ENCODE data around the gene SLC25A52.
"Not testable (repeated sequence)": the region's sequence is repeated elsewhere in the genome, so short reads cannot be mapped to it uniquely, and the experiment has no call there.

The SLC25A52 gene, protein sequence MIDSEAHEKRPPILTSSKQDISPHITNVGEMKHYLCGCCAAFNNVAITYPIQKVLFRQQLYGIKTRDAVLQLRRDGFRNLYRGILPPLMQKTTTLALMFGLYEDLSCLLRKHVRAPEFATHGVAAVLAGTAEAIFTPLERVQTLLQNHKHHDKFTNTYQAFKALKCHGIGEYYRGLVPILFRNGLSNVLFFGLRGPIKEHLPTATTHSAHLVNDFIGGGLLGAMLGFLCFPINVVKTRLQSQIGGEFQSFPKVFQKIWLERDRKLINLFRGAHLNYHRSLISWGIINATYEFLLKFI
- 0 to 0.11 (median 0) reads per million in 3 experiments for total RNA-seq

DNA sequence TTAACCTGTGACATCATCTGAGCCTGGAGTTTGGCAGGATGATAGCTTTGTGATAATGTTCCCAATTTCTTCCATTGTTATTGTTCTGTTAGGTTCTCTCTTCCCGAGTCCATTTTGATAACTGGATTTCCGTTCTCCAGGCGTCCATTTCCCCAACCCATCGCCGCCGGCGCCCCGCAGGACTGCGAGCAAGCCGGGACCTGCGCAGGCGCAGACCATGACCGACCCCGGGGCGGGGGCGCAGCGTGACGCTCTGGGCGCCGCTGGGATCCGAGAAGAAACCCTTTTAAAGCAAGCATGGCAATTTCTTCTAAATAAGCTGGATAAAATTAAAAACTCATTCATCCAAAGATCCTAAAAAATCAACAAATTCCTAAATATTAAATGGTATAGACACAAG is at the start of gene SLC25A52:
Gene SLC25A52, minus strand, starts transcription at position 186 of the 400 bp plus-strand sequence. CDS start 219 bp downstream, outside the sequence.
- DNase-seq: no peak

DNA sequence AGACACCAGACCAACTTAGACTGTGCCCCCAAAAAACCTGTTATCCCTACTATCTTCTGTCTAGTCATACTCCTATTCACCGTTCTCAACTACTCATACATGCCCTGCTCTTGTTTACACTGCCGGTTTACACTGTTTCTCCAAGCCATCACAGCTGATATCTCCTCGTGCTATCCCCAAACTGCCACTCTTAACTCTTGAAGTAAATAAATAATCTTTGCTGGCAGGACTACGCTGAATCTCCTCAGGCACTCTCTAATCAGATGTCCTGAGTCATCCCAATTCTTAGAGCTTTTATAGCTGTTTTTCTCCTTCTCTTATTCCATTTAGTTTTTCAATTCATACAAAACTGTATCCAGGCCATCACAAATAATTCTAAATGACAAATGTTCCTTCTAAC is 48.4 kb upstream of the SLC25A52 start:
- DNase-seq: not testable (repeated sequence)

DNA sequence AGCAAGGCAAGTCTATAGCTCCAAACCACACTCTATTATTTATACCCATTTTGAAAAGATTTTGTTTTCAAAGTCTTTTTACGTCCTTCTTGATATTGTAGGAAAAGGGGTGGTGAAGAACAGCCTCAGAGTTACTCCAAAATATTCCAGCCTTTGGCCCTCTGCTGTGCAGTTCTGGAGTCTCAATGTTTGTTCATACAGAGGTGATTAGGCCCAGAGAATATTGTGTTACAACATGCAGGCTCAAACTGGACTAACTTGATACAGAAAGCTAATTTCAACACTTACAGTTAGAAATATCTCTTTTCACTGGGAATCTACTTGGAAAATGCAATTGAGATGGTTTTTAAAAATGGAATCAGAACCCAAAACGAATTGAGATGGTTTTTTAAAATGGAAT is 40.4 kb upstream of the SLC25A52 start:
- DNase-seq: no peak

DNA sequence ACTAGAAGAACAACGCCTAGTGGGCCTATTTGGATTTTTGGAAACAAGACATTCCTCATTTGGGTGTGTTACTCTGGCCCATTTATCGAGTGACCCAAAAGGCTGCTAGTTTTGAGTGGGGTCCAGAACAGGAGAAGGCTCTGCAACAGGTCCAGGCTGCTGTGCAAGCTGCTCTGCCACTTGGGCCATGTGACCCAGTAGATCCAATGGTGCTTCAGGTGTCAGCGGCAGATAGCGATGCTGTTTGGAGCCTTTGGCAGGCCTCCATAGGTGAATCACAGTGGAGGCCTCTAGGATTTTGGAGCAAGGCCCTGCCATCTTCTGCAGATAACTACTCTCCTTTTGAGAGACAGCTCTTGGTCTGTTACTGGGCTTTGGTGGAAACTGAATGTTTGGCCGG is 38.6 kb upstream of the SLC25A52 start:
- not testable (repeated sequence) for DNase-seq

DNA sequence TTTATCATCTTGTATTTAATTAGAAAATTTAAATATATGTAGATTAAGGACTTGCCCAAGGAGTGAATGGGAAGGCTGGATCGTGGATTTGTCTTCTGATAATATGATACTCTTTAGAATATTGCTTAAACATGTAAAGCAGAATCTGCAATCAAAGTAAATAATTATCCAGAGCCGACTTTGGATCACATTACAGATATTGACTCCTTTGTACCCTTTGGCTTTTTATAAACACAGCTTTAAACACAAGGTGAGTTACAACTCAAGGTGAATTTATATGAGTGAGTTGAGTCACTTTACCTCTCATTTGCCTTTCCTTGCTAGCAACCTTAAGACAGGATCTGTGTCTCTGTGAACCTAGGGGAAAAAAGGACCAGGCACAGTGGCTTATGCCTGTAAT is 37.7 kb upstream of the SLC25A52 start:
- no peak for DNase-seq

DNA sequence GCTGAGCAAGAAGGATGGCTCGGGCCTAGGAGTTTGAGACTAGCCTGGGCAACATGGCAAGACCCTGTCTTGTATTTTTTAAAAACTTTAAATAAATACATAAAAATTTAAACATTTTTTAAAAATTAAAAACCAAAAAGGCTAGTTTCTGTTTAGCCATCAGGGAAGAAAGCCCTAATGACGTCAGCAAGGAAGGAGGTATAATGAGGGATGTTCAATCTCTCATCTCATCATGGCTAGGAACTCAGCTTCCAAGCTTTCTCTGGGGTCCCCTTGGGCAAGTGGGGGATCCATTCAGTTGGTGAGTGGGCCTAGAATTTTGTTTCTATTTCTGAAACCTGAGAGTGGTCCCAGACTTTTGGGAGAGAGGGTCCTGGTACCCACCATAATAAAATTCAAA is 35.1 kb upstream of the SLC25A52 start:
- no peak for DNase-seq

DNA sequence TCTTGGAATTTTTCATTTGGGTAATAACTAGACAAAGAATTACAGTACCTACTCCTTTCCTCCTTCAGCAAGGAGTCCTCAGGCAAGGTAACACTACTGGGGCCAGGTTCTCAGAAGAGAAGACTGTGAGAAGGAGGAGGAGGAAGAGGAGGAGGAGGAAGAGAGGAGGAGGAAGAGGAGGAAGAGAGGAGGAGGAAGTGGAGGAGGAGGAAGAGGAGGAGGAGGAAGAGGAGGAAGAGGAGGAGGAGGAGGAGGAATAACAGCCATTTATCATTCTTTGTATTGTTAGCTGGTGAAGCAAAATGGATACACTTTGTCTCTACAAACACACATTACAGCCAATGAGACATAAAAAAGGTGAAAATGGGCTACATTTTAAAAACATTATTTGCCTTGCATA is 32.9 kb upstream of the SLC25A52 start:
- DNase-seq: no peak

DNA sequence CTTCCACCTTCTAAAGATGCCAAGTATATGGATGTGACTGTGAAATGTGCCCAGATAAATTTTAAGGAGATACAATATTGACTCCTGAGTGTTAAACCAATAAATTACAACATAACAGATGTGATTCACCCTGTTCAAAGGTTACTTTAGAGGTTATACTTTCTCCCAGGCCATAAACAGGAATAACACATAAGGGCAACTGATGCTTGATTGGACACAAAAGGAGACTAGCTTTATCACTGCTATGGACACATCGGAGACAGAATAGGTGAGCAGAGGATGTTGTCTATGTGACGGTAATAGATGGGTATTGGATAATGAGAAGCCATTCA is 31.9 kb upstream of the SLC25A52 start:
- DNase-seq: no peak

DNA sequence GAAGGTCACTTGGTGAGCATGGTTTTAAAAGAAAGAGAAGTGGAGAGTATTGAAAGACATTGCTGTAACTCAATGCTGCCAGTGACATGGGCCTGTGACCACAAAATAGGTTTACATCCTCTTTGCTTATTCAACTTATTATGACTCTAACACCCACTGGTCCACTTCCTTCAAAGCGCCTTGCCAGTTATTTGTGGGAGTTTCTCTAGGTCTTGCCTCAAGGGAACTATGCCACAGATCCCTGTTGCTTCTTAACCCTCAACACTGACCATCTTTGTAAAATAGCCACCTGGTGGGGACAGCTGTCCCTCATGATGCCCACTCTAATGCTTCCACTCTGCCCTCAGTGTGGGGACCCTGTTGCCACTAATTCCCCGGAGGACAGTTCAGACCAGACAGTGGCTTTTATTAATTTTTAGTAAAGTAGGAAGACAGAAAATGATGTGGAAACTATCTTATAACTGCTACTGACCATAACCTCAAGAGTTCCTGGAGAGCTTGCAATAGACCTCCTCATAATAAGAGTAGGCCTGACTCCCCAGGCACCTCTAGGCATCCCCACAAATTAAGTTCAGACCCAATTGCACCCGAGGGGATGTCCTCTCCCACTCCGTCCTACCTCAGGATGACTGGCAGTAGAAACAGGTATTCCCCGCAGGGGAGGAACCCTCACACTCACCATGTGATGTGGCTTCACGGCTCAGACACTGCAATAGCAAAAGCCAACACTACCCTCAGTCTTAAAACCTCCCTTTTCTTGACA is 31.3 kb upstream of the SLC25A52 start:
- DNase-seq: no peak

DNA sequence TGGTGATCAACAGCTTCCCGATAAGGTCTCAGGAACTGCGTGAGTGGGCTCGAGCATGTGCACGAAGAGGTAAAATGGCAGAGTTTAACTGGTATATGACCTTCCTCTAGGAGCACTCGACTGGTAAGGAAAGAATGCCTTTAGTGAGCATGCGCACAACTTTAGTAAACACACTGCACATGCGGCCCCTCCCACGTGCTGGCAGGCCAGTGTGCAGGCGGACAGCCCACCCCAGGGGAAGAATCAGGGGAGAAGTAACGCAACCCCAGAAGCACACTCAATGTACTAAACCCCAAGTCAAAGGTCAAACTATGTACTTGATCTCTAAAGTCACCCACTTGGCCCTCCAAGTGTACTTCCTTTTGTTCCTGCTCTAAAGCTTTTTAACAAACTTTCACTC is 28.7 kb upstream of the SLC25A52 start:
- no peak for DNase-seq

DNA sequence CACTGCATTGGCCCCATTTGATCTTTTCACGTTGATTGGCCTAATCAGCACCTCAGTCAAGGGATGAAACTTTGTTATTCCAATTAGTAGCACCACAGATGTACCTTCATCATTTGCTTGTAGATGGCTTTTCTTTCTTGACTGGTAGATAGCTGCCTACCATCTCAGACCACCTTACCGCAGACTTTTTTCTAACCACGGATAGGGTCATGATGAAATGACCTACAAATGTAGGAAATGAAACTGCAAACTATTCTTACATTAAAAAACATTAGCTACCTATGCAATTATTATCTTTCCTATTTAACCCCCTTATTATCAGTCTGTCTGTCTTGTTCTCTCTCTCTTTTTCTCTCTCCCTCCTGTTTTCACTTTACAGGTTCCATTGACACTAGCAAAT is 22.4 kb upstream of the SLC25A52 start:
- no peak for DNase-seq

DNA sequence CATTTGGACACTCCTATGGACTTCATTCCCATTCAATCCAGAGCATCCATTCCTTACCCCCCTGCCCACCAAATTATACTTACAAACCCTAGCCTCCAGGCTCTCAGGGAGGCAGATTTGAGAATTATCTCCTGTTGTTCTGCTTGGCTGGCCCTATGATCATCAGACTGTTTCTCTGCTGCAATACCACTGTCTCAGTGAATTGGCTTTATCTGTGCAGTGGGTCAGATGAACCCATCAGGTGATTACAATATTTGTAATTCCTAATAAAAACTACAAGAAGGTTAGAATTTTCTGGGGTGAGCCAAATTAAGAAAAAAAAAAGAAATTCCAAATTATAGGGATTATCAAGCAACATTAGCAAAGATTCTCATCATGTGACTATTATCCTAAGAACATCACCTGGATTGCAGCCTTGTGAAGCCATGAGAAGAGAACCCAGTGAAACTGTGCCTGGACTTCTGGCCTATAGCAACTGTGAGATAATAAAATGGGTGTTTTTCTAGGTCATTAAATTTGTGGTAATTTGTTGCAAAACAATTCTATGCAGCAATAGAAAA is 17.8 kb upstream of the SLC25A52 start:
- DNase-seq: no peak

DNA sequence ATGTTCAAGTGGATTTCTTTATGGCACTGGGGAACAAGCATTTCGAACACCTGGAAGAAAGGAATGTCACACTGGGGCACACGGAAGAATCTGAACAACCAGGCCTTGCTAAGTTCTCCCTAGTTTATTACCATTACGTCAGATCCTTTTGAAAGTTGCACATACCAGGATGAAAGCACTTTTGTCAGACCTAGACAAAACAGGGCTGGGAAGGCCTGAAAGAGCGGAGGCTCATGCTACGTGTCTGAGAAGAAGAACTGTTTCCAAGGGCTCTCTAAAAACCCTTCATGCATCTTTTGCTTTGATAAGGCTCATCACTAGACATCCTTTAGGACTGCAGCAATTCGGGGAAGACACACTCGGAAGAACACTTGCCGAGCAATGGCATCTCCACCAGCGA is 15.4 kb upstream of the SLC25A52 start:
- DNase-seq: no peak

DNA sequence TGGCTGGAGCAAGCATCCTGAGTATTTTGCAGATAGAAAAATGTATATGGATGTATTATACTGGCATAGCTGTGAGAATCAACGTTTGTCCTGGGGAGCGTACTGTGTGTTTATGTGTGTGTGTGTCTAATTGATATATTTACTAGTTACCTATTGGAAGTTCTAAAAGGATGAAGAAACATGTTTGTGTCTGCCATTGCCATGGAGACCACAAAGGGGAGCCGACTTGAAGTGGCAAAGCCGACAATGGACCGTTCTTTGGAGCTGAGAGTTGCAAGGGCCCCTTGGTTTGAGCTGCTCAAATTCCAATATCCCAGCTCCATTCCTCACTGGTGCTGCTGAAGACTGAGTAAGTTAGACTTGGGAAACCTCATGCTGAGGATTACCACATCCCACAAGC is 14.3 kb upstream of the SLC25A52 start:
- no peak for DNase-seq

DNA sequence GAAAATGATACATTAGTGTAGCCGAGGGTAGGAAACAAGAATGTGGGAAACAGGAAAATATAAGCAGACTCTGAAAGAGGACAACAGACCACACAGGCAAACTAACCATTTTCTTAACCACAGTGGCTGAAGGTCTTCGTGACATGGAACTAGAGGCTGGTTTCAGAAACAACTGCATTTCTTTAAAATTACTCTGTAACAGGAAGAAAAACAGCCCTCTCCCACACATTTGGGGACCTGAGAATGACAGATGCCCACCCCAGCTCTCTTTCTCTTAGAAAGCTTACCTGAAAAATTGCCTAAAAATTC is 13.8 kb upstream of the SLC25A52 start:
- DNase-seq: no peak

DNA sequence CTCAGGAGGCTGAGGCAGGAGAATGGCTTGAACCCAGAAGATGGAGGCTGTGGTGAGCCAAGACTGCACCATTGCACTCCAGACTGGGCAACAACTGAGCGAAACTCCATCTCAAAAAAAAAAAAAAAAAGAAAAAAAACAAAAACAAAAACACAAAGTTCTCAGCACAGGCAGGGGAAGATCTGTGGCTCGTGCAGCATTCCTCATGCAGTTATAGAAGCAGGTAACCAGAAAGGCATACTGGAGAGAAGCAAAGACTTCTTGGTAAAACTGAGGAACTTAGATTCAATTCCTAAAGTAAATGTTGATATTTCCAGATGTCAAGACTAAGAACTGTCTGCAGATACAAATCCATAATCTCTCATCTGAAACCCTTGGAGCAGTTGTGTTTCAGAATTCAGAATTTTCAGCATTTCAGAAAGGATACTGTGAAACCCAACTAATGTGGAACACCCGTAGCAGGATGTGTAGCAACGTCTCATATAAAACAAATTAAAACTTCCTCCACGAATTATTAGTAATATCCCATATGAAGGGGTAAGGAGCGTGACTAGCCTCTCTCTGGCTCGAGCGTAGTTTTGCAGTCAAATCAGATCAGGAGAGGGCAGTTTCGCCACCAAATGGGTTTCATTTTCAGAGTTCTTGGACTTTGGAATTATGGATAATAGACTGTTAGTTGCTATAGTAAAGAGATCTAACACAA is 13.2 kb upstream of the SLC25A52 start:
- DNase-seq: no peak

DNA sequence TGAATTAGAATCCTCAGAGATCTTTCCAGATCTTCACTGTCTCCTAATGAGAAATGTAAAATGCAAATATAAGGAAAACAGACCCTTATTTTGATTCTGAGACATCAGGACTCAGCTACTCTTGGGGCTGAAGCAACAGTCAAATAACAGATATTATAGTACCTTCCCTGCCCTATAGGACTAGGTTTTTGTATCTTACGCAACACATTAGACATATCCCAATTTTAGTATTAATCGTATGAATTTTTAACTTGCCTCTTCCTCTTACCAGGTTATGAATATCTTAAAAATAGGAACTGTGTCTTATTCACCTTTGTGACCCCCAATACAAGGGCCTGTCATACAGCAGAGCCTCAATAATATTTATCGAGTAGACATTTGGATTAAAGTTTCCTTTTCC is 12.0 kb upstream of the SLC25A52 start:
- no peak for DNase-seq

DNA sequence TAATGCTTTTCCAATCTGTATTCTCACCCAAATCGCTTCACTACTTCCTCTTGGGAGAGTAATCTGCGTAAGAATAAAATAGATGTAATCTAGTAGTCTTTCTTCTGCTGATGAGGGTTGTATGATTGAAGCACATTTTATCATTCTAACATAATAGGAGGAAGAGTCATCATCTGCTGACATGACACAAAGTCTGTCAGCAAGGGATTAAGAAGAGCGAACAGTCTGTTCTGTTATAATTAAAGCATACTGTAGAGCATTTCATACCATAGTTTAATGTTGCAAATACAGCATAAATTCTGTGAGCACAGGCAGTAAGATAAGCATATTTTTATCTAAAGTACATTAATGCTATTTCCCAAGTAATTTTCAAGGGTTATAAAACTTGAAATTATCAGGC is 10.4 kb downstream of the SLC25A52 start:
- no peak for DNase-seq

DNA sequence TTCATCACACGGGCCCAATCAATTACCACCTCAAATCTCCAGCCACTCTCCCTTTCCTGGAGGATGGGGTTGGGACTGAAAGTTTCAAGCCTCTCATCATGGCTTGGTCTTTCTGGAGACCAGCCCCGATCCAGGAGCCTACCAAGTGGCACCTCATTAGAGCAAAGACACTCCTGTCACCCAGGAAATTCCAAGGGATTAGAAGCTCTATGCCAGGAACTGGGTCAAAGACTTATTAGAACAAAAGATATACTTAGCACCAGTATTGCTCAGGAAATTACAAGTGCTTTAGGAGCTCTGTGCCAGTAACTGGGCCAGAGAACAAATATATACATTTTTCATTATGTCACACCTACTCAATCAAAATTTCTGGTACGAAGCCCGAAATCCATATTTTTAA is 14.3 kb downstream of the SLC25A52 start:
- no peak for DNase-seq

DNA sequence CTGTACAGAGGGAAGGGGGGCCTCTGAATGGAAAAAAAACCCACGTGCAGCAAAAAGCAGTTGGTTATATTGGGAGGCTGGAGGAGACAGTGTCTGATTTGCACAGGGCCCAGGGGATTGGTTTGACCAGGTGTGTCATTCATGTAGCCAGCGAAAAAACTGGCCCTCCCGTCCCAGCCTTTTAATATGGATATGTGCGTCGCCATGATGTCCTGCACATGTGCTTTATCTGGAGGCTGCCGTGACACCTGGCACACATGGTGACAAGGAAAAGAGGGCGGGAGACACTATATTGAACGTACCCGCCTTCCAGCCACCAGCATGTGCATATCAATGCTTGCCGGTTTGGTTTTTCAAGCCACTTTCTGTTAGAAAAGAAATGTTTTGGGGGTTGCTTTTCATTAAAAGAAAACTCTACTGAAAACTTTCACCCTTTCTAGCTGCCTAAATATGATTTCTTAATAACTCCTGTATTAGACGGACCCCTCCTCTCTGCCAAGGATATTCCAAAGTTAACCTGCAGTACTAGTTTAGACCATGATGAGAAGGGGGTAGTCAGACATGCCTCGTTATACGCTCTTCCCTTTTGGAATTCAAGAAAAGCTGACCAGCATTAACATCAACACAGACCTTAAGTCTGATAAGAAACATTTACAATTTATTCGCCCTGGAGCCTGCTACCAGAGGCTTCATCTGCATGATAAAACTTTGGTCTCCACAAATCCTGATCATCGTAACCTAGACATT is 16.2 kb downstream of the SLC25A52 start:
- DNase-seq: no peak

DNA sequence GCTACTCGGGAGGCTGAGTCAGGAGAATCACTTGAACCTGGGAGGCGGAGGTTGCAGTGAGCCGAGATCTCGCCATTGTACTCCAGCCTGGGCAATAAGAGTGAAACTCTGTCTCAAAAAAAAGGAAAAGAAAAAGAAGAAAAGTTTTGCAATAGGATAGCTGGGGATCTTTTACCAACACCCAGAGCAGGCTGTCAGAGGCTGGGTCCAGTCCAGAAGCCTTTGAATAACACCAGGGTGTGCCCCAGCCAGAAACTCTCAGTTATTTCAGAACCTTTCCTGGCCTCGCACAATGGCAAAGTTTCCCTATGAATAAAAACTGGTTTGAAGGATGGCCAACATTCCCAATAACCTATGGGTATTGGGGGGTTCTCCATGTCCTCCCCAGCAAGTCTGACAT is 17.1 kb downstream of the SLC25A52 start:
- DNase-seq: not testable (repeated sequence)

DNA sequence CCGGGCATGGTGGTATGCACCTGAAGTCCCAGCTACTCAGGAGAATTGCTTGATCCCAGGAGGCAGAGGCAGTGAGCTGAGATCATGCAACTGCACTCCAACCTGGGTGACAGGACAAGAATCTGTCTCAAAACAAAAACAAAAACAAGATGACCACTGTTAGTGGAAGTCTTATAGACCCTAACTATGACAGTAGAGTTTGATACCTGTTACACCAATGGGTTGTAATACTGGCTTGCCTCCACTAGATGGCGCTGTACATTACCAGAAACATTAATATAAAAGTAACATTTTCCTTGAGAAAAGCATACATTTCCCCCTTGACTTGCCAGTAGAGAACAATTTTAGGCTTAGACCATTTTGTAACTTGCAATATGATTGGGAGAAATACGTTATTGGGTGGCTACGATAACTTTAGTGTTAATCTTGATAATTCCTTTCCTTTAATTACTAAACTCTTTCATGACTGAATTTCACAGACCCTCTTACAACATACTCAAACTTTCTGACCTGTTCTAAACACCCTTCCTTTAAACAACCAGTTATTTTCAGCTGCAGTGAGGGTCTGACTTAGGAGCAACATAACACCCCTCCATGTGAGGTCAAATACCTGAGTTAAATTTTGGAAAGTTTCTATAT is 19.5 kb downstream of the SLC25A52 start:
- DNase-seq: peak; percentile 23

DNA sequence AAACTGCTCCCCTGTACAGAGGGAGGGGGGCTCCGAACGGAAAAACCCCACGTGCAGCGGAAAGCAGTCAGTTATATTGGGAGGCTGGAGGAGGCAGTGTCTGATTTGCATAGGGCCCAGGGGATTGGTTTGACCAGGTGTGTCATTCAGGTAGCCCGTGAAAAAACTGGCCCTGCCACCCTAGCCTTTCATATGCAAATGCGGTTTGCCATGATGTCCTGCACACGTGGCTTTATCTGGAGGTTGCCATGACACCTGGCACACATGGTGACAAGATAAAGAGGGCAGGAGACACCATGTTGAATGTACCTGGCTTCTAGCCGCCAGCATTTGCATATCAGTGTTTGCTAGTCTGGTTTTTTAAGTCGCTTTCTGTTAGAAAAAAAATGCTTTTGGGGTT is 20.5 kb downstream of the SLC25A52 start:
- DNase-seq: no peak
